CD4-positive, alpha-beta T cell treated with Interleukin-17A for 4 hours (primary cell): ENCODE measurements around the gene RUNDC3A.

Experiments used
- DNase-seq: peaks from one replicate; pipeline ENCODE4 v3.0.0-alpha.2; 2020; ENCODE audit warnings: mixed read lengths

The RUNDC3A gene

GRCh38 chr17:44284024-44284400 lies 24.4 kb upstream of the RUNDC3A start:
- no peak for DNase-seq

GRCh38 chr17:44287651-44288050 lies 20.8 kb upstream of the RUNDC3A start:
- no peak for DNase-seq

- no peak for DNase-seq
Measured at GRCh38 chr17:44293509-44294226, 14.7 kb upstream of the RUNDC3A start.

GRCh38 chr17:44297975-44298374 lies 10.4 kb upstream of the RUNDC3A start:
- no peak for DNase-seq

- DNase-seq, result no peak
Measured at GRCh38 chr17:44304651-44305050, 3.8 kb upstream of the RUNDC3A start.

GRCh38 chr17:44307387-44308186 lies 814 bp upstream of the RUNDC3A start:
- DNase-seq, result no peak

GRCh38 chr17:44308865-44309264 lies 464 bp downstream of the RUNDC3A start:
- no peak for DNase-seq

GRCh38 chr17:44309472-44309871 lies 1.1 kb downstream of the RUNDC3A start:
- DNase-seq, result no peak

GRCh38 chr17:44310188-44310587 lies 1.8 kb downstream of the RUNDC3A start:
- no peak for DNase-seq

- DNase-seq, result no peak
Measured at GRCh38 chr17:44310609-44311376, 2.4 kb downstream of the RUNDC3A start.

- DNase-seq, result no peak
Measured at GRCh38 chr17:44311562-44312181, 3.3 kb downstream of the RUNDC3A start.

GRCh38 chr17:44312396-44313104 lies 4.1 kb downstream of the RUNDC3A start:
- no peak for DNase-seq

GRCh38 chr17:44314031-44314430 lies 5.6 kb downstream of the RUNDC3A start:
- DNase-seq, result no peak

GRCh38 chr17:44314524-44314868 lies 6.1 kb downstream of the RUNDC3A start:
- no peak for DNase-seq

GRCh38 chr17:44314869-44315661 lies 6.7 kb downstream of the RUNDC3A start:
- DNase-seq, result peak; percentile 42

- DNase-seq, result no peak
Measured at GRCh38 chr17:44315760-44316731, 7.6 kb downstream of the RUNDC3A start.

- no peak for DNase-seq
Measured at GRCh38 chr17:44317545-44317944, 9.1 kb downstream of the RUNDC3A start.

- no peak for DNase-seq
Measured at GRCh38 chr17:44318077-44318892, 9.9 kb downstream of the RUNDC3A start.

GRCh38 chr17:44320066-44320465 lies 11.7 kb downstream of the RUNDC3A start:
- DNase-seq, result no peak
